GM19328 (cell line): ENCODE results near the gene TUBB4A.
"Not testable (repeated sequence)": the region's sequence is repeated elsewhere in the genome, so short reads cannot be mapped to it uniquely, and the experiment has no call there.

Experiments
- ATAC-seq: cut with Tn5 transposase; IDR thresholded peaks from one replicate; pipeline ENCODE4 v1.9.1; 2021; ENCODE audit warnings: mild to moderate bottlenecking, moderate library complexity; ENCODE audit not compliant: unreplicated experiment

TUBB4A gene

DNA sequence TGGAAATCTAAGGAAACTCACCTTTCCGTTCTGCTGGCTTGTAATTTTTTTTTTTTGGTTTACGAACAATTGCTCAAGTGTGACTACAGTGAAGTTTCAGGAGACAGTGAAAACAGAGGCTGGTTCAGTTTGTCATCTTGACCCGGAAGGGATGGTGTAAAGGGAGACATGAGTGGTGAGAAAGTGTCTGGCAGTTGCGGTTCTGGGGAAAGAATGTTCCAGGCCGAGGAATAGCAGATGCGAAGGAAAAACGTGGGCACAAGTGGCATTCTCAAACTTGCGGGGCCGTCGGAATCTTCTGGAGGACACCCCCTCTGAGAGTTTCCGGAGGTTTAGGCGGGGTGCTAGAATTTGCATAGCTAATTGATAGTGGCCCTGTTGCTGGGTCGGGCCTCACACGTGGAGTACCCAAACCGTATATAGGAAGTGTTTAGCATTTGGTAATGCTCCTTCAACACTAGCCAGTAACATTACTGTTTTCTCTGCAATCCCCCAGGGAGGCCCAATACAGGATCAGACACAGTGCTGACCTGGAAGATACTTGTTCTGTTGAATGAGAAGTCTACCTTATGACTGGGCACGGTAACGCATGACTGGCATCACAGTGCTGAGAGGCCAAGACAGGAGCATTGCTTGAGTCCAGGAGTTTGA lies 25.9 kb upstream of the TUBB4A start:
- no peak for ATAC-seq

DNA sequence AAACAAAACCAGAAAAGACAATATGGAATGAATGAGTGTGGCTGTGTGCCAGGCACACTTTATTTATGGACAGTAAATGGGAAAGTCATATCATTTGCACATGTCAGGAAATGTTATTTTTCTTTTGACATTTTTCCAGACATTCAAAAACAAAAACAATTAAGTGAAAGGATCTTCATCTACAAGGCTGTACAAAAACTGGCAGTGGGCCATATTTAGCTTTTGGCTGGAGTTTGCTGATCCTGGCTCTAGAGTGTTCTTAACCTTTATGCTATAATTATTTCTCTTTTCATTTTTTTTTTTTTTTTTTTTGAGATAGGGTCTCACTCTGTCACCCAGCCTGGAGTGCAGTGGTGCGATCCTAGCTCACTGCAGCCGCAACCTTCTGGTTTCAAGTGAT lies 22.2 kb upstream of the TUBB4A start:
- ATAC-seq, result no peak

DNA sequence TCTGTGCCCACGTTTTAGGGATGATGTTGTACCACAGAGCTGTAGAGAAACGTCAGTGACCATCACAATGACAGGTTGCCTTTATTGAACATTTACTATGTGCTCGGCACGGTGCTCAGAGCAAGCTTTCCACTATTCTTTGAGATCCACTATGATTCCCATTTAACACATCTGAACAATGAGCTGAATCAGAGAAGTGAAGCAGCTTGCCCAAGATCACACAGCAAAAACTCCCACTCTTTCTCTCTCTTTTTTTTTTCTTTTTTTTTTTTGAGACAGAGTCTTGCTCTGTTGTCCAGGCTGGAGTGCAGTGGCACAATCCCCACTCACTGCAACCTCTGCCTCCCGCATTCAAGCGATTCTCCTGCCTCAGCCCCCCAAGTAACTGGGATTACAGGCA lies 20.6 kb upstream of the TUBB4A start:
- no peak for ATAC-seq

DNA sequence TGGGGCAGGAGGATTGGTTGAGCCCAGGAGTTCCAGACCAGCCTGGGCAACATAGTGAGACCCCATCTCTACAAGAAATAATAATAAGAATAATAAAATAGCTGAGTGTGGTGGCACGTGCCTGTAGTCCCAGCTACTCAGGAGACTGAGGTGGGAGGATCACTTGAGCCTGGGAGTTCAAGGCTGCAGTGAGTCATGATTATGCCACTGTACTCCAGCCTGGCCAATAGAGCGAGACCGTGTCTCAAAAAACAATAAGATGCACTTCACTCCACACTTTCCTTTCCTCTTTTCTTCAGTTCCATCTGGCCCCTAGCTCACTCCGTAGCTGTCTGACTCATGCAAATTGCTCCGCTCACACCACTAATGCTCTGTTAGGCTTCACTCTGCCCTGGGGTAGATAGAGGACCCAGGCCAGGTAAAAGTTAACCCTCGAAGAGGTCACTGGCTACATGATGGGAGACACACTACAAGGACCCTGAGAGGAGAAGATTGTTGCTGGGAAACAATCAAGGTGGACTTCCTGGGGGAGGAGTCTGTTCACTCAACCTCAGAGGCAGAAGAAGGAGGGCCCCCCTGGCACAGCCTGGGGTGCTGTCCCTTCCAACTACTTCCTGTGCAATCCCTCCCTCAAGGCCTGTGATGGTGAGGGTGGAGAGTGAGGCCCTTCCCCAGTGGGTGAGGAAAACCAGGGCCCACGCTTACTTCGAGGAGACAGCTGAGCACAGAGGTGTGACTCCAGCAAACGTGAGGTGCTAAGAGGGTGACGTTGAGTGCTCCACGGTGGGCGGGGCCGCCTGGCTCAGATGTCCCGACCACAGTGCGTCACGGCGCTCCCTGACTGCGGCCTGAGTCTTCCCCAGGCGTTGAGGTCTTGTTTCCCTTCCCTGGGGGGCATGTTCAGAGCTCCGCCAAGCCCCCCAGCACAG lies 19.9 kb upstream of the TUBB4A start:
- ATAC-seq, result peak; percentile 41

DNA sequence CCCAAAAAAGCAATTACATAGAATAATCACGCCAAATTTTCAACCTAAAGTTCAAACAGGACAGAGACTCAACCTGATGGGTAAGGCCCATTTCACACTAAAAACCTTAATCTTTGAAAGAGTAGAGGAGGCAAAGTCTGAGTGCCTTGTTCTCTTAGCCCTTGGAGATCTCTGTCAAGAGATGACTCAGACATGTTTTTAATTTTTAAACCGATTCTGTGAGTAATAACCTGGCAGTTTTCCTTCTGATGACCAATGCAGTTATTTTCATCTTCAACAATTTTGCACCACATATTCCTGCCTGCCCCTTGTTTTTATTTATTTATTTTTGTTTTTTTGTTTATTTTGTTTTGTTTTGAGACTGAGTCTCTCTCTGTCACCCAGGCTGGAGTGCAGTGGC lies 17.2 kb upstream of the TUBB4A start:
- ATAC-seq, result no peak

DNA sequence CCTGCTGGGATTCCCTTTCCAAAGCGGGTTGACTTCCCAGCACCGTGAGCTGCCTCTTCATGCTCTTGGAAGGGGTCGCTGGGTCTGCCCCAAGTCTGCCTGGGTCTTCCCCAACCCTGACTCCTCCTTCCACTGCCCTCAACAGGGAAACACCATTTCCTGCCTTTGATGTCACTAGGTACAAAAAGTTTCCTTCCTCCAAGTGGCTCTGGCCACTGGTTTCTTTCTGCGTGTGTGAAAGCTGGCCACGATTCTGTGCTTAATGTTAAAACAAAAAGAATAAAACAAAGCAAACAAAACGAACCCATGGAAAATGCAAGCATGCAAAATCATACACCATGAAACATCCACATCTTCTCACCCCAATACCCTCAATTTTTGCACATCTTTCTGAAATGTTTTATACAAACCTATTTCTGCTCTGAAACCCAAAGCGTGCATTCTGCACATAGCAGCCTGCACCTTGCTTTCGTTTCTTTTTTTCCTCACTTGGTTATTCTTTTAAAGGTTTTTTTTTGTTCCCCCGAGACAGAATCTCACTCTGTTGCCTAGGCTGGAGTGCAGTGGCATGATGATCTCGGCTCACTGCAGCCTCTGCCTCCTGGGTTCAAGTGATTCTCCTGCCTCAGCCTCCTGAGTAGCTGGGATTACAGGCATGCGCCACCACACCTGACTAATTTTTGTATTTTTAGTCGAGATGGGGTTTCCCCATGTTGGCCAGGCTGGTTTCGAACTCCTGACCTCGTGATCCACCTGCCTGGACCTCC lies 16.2 kb upstream of the TUBB4A start:
- no peak for ATAC-seq

DNA sequence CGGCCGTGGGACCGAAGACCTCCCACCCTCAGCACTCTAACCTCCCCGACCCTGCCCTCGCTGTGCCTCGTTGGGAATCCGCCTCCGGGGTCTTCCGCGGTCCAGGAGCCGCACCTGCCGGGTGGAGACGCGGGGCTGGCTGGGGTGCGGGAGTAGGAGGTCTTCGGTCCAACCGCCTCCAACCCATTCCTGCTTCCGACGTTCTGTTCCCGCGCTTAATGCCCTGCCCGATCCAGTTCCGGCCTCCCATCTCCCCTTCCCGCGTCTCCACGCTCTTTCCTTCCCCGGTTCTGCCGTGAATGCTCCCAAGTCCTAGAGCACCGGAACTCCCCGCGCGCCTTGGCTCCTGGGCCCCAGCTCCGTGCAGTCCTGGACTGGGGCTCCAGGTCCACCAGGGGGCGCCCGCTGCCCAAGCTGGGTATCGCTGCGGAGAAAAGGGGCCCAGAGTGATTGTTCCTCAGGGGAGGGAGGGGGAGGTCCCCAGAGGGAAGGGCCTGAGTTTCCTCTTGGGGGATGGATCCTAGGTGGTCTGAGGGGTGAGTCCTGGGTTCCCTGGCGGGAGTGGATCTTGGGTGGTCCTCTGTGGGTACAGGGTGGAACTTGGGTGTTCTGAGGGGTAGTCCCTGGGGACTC lies 14.7 kb upstream of the TUBB4A start:
- ATAC-seq, result no peak

DNA sequence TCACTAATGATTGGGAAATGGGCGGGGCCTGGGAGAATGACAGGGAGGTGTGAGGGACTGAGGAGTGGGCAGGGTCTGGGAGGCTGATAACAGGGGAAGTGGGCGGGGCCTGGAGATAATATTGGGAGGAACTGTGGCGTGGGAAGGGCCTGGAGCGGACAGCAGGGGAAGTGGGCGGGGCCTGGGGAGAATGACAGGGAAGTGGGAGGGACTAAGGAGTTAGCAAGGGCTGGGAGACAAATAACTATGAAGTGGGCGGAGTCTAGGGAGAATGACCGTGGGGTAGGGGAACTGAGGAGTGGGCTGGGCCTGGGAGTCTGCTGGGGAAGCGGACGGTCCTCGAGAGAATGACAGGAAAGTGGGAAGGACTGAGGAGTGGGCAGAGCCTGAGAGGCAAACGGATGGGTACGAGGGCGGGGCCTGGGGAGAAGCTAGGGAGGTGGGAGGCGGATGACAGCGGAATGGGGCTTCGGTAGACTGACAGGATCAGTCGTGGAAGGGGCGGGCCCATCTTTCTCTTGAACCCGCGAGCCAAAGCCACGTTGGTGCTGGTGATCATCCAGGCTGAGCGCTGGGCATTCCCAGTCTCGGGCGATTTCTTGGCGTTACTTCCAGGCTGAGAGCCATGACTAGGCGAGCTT lies 14.0 kb upstream of the TUBB4A start:
- ATAC-seq, result no peak

DNA sequence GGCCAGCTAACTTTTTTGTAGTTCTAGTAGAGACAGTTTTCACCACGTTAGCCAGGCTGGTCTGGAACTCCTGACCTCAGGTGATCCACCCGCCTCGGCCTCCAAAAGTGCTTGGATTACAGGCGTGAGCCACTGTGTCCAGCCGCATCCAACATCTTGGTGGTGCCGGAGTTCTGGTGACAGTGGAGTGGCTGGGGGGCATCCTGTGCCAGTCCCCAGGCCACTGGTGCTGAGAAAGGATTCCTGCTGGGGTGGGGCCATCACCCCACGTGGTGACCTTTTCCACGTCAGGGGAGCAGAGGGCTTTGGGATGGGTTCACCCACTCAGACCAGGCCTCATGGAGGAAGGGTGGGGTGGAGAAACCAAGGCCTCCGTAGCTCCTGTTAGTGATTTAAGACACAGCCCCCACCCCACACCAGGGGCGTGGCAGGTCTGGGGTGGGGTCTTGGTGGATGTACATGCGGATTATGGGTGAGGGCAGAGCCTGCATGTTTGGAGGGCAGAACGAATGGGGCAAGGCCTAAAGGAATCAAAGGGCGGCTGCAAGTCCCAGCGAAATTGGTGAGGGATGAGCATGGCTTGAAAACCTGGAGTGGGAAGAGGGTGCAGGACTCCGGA lies 12.9 kb upstream of the TUBB4A start:
- ATAC-seq, result no peak

DNA sequence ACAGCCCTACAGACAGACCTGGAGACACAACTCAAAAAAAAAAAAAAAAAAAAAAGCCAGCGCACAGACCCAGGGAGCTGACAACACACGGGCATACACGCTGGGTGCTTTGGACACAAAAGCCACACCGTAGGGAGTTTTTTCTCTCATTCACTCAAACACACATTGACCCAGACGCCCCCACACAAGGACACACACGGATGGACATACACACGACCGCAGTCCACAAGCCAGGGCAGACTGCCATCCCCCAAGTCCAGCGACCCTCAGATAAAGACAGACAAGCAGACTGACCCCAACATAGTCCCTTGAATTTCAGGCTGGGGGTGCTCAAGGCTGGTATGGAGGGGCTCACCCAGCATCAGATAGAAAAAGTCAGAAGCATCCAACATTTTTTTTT lies 12.0 kb upstream of the TUBB4A start:
- no peak for ATAC-seq

DNA sequence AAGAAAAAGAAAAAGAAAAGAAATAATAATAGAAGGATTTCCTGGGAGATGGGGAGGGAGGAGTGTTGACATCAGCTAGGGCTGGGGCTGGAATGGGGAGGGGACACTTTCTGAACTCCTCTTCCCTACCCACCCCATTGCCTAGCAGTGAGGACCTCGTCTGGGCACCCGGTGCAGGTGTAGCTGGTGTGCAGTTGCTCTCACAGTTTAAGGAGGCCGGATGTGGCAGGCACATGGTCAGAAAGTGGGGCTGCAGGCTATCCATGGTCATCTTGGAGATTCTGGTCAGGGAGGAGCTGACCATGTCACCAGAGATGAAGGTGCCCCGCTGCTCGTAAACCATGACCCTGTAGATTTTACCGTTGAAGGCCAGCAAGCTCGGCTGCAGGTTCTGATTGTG lies 8.5 kb upstream of the TUBB4A start:
- ATAC-seq, result no peak

DNA sequence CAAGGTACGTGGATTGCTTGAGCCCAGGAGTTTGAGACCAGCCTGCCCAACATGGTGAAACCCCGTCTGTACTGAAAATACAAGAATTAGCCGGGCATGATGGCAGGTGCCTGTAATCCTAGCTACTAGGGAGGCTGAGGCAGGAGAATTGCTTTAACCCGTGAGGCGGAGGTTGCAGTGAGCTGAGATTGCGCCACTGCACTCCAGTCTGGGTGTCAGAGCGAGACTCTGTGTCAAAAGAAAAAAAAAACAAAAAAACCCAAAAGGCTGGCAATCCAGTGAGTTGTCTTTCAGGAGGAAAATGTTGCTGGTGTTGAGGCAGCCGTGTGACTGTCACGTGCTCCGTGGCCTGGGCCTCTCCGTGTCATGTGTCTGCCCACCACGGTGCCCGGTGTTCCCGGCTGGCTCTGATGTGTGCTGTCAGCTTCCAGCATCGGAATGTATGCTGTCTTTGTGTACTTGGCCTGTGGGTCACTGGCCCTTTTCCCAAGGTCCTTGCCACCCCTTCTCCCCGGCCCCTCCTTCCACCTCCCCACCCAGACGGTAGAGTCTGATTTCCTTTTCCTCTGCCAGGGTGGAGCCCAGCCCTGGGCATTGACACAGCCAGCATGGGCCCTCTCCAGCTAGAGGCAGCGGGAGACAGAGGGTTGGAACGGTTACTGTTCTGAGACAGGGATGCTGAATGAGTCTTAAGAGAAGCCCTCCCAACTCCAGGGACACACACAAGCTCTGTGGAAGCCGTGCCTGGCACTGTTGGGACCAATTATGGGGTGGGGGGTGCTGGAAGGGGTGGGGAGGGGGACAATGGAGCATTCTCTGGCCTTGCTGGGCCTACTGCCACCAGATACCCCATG lies 7.2 kb upstream of the TUBB4A start:
- ATAC-seq, result no peak

DNA sequence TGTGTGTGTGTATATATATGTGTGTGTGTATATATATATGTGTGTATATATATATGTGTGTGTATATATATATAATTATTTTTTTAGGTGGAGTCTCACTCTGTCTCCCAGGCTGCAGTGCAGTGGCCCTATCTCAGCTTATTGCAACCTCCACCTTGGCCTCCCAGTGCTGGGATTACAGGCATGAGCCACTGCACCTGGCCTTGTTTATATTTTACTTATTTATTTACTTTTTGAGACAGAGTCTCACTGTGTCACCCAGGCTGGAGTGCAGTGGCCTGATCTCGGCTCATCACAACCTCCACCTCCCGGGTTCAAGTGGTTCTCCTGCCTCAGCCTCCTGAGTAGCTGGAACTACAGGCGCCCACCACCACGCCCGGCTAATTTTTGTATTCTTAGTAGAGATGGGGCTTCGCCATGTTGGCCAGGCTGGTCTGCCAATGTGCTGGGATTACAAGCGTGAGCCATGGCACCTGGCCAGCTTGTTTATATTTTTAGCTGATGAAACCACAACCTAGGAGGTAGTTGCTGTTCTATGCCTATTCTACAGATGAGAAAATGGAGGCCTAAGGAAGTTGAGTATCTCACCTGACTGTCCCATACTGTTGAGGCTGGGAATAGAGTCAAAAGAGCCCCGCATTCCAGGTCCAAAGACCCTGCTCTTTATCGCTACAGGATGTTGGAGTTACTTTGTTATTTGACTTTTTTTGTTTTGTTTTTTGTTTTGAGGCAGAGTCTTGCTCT lies 6.1 kb upstream of the TUBB4A start:
- ATAC-seq, result not testable (repeated sequence)

DNA sequence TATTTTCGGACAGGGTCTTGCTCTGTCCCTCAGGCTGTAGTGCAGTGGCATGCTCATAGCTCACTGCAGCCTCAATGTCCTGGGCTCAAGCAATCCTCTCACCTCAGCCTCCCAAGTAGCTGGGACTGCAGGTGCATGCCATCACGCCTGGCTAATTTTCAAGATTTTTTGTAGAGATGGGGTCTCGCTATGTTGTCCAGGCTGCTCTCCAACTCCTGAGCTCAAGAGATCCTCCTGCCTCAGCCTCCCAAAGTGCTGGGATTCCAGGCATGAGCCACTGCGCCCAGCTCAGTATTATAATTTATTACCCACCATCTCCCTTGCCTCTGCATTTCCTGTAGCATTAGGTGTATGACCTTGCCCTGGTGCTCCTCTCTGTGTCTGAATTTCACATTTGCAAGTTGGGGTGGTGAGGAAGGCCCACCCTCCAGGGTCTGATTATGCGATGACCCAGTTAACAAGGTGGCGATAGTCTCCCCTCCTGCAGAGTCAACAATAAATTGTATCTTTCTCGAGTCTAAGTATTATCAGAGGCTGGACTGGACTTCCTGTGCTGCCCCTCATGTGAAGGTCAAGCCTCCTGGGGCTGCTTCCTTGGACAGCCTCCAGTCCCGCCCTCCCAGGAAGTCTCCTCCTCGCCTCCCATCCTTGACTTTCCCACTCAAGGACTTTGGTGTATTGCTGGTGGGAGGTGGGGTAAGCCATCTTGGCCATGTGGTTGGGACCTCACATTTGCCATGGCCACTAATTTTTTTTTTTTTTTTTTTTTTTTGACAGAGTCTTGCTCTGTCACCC lies 1.5 kb upstream of the TUBB4A start:
- no peak for ATAC-seq

DNA sequence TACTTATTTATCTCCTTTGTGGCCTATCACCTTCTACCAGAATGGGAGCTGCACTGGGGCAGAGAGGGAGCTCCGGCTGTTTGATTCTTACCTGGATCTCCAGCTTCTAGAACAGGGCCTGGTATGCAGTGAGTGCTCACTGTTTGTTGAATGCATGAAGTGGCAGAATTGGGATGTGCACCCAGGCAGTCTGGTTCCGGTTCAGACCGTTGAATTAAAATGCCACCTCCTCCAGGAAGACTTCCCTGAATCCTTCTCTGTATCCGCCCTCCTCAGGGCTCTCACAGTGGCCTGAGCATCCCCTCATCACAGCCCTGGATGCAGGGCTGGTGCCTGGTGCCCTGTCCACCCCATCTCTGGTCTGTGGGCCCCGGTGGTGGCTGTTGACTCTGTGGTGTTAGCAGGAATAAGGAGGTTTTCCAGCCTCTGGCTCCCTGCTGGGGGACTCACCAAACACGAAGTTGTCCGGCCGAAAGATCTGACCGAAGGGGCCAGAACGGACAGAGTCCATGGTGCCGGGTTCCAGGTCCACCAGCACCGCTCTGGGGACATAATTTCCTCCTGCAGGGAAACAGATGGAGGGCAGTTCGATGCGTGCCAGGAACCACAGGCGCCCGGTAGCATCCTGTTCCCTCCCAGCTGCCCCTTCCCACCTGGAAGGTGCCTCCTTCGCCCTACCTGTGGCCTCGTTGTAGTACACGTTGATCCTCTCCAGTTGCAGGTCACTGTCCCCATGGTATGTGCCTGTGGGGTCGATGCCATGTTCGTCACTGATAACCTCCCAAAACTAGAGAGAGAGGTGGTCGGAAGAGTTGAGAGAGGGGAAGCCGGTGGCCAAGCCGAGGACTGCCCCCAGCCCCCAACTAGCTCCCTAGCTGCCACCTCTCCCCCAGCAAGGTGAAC lies 1.0 kb downstream of the TUBB4A start:
- ATAC-seq, result no peak

DNA sequence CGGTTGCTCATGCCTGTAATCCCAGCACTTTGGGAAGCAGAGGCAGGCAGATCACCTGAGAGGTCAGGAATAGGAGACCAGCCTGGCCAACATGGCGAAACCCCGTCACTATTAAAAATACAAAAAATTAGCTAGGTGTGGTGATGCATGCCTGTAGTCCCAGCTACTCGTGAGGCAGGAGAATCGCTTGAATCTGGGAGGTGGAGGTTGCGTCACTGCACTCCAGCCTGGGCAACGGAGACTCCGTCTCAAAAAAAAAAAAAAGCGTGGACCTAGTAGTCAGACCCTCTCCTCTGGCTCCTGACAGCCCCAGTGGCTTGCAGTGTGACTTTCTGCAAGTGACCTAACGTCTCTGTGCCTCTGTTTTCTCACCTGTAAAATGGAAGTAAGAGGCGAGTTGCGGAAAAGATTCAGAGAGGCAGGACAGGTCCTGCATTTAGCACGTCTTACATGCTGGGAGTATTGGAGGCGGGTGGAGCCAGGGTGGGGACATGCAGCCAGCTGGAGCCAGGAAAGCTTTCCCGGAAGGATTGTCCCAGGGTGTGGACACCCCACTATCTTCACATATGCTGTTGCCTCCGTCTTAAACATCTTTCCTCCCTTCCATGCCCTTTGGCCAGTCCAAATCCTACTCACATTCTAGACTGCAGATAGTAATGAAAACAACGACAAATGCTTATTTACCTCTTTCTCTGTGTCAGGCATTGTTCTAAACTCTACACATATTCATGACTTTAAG lies 2.9 kb downstream of the TUBB4A start:
- ATAC-seq, result no peak
